GM18526 (cell line): ENCODE measurements around the gene PRCD.
A peak's percentile ranks its signal among the peaks of the same experiment; 100 is the strongest.

Experiments
- POLR2A ChIP-seq: IDR thresholded peaks from 3 replicates; pipeline ENCODE4 v1.6.1; 2011; ENCODE audit not compliant: insufficient read length; ENCODE audit errors: extremely low read depth

PRCD gene

DNA sequence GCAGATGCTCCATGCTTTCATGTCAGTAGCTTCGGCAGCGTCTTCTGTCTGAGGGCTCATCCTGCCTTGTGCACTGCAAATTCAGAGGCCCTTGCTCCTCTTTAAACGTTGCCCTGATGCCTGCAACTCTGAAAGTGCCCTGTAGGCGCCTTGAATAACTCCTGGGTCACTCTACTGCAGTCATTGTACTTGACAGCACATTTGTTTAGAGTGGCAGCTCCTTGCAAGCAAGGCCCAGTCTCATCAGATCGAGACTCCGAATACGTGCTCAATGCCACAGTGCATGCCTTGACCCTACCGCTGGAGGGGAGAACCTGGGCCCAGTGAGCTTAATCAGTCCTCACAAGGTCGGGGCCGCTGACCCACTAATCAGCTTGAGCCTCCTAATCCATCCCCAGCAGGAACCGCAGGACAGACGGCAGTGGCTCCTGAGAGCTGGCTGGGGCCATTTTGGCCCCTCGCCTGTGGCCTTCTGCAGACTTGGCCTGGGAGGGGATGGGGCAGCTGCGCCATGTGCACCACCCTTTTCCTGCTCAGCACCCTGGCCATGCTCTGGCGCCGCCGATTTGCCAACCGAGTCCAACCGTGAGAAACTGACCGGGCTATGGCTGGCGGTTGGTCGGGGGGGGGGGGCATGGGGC is at the start of gene PRCD:
PRCD (plus strand) TSS at position 414 of the 641 bp plus-strand sequence; CDS start at position 512, 98 bp downstream.
- no peak for TF ChIP-seq POLR2A

DNA sequence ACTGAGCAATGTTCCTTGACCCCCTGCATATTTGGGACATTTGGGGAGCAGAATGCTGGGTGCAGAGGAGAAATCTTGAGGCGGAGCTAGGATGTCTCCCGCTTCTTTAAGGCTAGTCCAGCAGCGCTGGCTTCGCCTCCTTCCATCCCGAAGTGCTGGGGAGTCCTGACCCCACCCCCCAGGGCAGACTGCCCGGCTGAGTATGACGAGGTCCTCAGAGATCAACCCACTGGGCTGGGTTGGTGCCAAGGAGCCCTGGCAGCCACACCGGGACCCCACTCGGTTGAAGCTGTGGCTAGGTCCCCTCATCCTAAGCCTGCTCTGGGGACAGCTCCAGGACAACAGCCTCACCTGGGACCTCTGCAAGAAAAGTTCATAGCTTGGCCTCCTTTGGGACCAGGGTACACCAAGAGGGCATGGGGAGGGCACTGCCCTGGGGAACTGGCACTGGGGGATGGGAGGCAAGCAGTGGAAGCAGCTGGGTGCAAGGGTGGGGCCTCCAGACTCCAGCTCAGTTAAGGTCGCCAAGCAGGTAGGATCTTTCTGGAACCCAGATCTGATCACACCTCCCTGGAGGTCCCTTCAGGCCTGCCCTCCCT is 49.6 kb upstream of the PRCD start:
- no peak for TF ChIP-seq POLR2A

DNA sequence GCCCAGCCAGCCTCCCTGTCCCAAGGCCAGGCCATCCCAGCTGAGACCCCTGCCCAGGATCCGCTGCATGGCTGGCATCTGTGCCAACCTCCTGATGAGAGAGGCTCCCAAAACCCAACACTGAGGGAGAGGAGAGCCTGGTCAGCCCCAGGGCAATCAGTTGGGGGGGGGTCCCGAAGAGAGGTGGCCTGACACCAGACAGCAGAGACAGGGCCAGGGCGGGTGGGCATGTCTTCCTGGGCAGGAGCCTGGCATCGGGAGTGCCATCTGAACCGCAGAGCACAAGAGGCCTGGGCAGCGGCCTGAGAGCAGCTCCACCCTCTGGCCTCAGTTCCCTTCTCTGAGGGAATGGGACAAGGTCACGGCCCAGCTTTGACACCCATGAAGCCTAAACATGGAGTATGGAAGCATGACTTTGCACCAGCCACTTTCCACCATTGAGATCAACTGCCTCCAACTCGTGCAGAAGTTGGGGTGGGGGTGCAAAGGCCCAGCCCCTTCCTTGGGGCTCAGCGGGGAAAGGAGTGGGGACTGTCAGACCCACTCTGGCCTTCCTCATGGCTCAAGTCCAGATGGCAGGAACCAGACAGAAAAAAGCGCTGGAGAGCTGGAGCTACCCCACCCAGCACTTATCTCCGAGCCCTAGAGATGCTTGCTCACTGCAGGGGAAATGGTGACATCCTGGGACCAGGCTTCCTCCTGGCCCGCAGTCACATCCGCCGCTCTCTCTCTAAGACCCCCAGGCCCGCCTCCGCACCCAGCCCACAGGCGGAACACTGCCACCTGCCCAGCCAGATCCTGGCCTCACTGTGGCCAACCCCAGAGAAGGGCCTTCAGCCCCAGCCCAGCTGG is 48.3 kb upstream of the PRCD start:
- TF ChIP-seq POLR2A: no peak

GRCh38 chr17:76492123-76492988 is 47.5 kb upstream of the PRCD start:
- peak; percentile 57 for TF ChIP-seq POLR2A

DNA sequence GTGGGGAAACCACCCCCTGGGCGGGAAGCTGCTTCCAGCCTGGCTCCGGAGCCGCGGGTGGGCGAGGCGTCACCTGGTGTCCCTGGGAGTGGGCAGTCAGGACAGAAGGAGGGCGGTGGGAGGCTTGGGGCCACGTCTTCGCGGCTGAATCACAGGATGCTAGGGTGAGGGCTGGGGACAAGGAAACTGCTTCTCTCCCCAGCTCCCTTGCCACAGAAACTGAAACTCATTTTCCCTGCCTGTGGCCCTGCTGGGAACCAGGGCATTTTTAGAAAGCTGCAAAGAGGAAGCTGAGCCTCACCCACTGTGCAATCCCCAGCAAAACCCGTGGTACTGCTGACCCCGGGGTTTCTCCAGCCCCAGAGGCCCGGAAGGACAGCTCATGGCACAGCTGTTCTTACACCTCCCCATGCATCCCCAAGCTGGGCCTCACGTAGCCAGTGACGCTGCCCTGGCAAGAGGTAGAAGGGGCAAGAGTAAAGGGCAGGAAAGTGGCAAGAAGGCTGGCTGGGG is 46.8 kb upstream of the PRCD start:
- TF ChIP-seq POLR2A: peak; percentile 12

GRCh38 chr17:76493505-76494167 is 46.2 kb upstream of the PRCD start:
- no peak for TF ChIP-seq POLR2A

- no peak for TF ChIP-seq POLR2A
These were observed 44.0 kb upstream of the PRCD start for GRCh38 chr17:76495663-76496400.

DNA sequence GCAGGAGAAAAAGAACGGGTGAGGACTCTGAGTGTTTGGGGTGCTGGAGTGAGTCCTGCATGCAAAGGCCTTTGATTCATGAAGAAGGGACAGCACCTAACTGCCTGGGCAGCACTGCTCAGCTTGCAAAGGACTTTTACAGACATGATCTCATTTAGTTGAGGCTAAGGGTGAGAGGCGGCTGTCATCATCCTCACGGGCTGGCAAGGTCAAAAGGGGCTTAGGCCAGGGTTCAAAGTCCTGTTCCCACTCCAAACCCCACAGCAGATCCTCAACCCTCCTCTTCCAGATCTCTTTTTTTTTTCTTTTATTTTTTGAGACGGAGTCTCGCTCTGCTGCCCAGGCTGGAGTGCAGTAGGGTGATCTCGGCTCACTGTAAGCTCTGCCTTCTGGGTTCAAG is 43.4 kb upstream of the PRCD start:
- TF ChIP-seq POLR2A: no peak

GRCh38 chr17:76497699-76497978 is 42.2 kb upstream of the PRCD start:
- TF ChIP-seq POLR2A: no peak

- peak; percentile 26 for TF ChIP-seq POLR2A
These were observed 41.6 kb upstream of the PRCD start for GRCh38 chr17:76497979-76498875.

GRCh38 chr17:76498876-76499251 is 41.0 kb upstream of the PRCD start:
- no peak for TF ChIP-seq POLR2A

DNA sequence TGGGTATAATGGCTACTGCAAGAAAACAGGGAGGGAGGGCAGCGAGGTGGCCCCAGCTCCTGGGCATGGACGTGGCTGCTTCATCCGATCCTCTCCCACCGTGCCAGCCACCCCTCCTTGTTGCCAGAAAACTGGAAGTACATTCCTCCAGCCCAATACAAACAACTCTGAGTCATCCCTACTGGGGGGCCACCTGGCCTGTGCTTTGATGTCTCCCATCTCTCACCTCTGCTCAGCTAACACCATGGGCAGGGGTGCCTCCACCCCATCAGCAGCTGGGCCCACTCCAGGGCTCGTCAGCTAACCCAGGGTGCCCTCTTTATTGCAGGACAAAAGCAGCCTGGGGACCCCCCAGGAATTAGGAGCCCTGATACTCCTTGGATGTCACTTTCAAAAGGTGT is 40.6 kb upstream of the PRCD start:
- TF ChIP-seq POLR2A: no peak
